ENCODE data around the gene SLTM.

- TF ChIP-seq CTCF (IDR thresholded peaks at IDR 0.05) (no peak), ZFX (IDR thresholded peaks at IDR 0.05; ENCODE audit: borderline replicate concordance) (no peak)
Measured at GRCh38 chr15:58856086-58856485, 77.4 kb downstream of the SLTM start.

All from 22Rv1 (cell line).